K562 (cell line): ENCODE measurements around the gene SIRT2. TPM values are rescaled to one million over a fixed set of nuclear protein-coding genes. Genes with fewer than 3 reads are reported as not detected.

ENCODE experiments used
- ATAC-seq: fragments of 200-7000 bp; cut with Tn5 transposase; 3 replicates; pipeline ENCODE4 v1.9.1; 2020; ENCODE audit warnings: moderate library complexity
- BruUV-seq: library from RNA; stranded (reverse); fragments of 400-500 nt; replicated peaks from 2 replicates; lab custom pipeline; 2021; lab: Mats Ljungman, UMichigan
- CTCF ChIA-PET: fragments of 300-600 bp; formaldehyde crosslinking; extraction: SDS; loops from one replicate; lab custom pipeline; 2021; ENCODE audit warnings: low intra/inter-chr PET ratio; lab: Yijun Ruan, JAX
- POLR2A ChIA-PET: fragments of 300-600, 350-650 bp; sonication (Branson Sonifier 250); formaldehyde crosslinking; extraction: SDS; loops from one replicate; lab custom pipeline; 2021; ENCODE audit warnings: antibody characterized with exemption, inconsistent platforms; lab: Yijun Ruan, JAX
- DNase-seq, 4 experiments: peaks; one replicate each; pipeline versions ENCODE4 v3.0.0 to v3.0.0-alpha.2; 2011 to 2018; ENCODE audit warnings: low spot score in 3 of 4, mixed read lengths in 3 of 4; ENCODE audit errors: extremely low read depth in 1 of 4
- FAIRE-seq: peaks from 2 replicates; lab custom pipeline; 2011; peaks lifted over from hg19 to GRCh38; lab: Jason Lieb, UNC
- H2AFZ ChIP-seq: 2 replicates; pipeline ENCODE4 v1.6.0; 2011; ENCODE audit warnings: low read depth, low read length, control low read depth, inconsistent platforms
- H3K27ac ChIP-seq: fragments of 200-600 bp; 3 replicates; pipeline ENCODE4 v1.8.0; 2011; ENCODE audit warnings: low read depth, mild to moderate bottlenecking, control low read depth, inconsistent platforms, low read length, moderate library complexity, mixed read lengths; ENCODE audit errors: extremely low read depth
- H3K27me3 ChIP-seq, 2 experiments: fragments of 300-600 bp in 1 of 2; 2 replicates in 1 of 2; 3 replicates in 1 of 2; pipeline versions ENCODE4 v1.6.0 to v1.8.0; 2011; ENCODE audit warnings: inconsistent platforms in 2 of 2, low read length in 2 of 2, mild to moderate bottlenecking in 1 of 2, mixed read lengths in 1 of 2, moderate library complexity in 1 of 2; ENCODE audit not compliant: control insufficient read depth in 2 of 2, insufficient read depth in 2 of 2
- H3K36me3 ChIP-seq: fragments of 300-600 bp; 3 replicates; pipeline ENCODE4 v1.8.0; 2011; ENCODE audit warnings: mild to moderate bottlenecking, low read length, inconsistent platforms; ENCODE audit not compliant: control insufficient read depth, insufficient read depth
- H3K4me1 ChIP-seq, 2 experiments: fragments of 200-600 bp in 1 of 2; replicated peaks in 1 of 2; 2 replicates in 1 of 2; 3 replicates in 1 of 2; pipeline versions ENCODE4 v1.5.1 to v1.8.0; 2011; ENCODE audit warnings: inconsistent platforms in 2 of 2, low read length in 2 of 2, mild to moderate bottlenecking in 1 of 2, mixed read lengths in 1 of 2, moderate library complexity in 1 of 2; ENCODE audit not compliant: control insufficient read depth in 2 of 2, insufficient read depth in 2 of 2
- H3K4me2 ChIP-seq: 2 replicates; pipeline ENCODE4 v1.6.1; 2011; ENCODE audit warnings: low read length, control low read depth, inconsistent platforms, mixed read lengths; ENCODE audit not compliant: insufficient read depth
- H3K4me3 ChIP-seq: fragments of 200-600 bp; sonication (generic), shearing (Covaris generic); 2 replicates; pipeline ENCODE4 v1.5.1; 2016; ENCODE audit warnings: control low read depth, inconsistent platforms
- H3K79me2 ChIP-seq: fragments of 200-600 bp; 3 replicates; pipeline ENCODE4 v1.8.0; 2011; ENCODE audit warnings: low read length, inconsistent platforms; ENCODE audit not compliant: control insufficient read depth, insufficient read depth
- H3K9ac ChIP-seq, 2 experiments: 2 replicates each; pipeline versions ENCODE4 v1.6.0 to v1.6.1; 2011; ENCODE audit warnings: low read depth in 2 of 2, low read length in 2 of 2, control low read depth in 1 of 2, inconsistent platforms in 1 of 2, mild to moderate bottlenecking in 1 of 2, mixed read lengths in 1 of 2; ENCODE audit not compliant: insufficient read depth in 1 of 2
- H3K9me1 ChIP-seq: one replicate; pipeline ENCODE4 v1.6.0; 2011; ENCODE audit warnings: inconsistent platforms, mild to moderate bottlenecking, low read length, moderate library complexity; ENCODE audit not compliant: control insufficient read depth, insufficient read depth
- H3K9me3 ChIP-seq: replicated peaks from 2 replicates; pipeline ENCODE4 v1.5.1; 2011; ENCODE audit warnings: low read depth, low read length, inconsistent platforms; ENCODE audit not compliant: control insufficient read depth, insufficient read depth
- H4K20me1 ChIP-seq: replicated peaks from 2 replicates; pipeline ENCODE4 v1.6.1; 2011; ENCODE audit warnings: low read length, inconsistent platforms, mixed read lengths; ENCODE audit not compliant: control insufficient read depth, insufficient read depth
- MEF2A ChIP-seq: IDR thresholded peaks from 2 replicates; pipeline ENCODE4 v1.6.1; 2011; ENCODE audit warnings: low read depth, mild to moderate bottlenecking, low read length, moderate library complexity; ENCODE audit not compliant: control insufficient read depth
- ZFP36 ChIP-seq: fragments of 150-350 bp; IDR thresholded peaks from 2 replicates; pipeline ENCODE4 v1.6.1; 2018; ENCODE audit warnings: low read length, low read depth; ENCODE audit not compliant: partially characterized antibody
- ZSCAN29 ChIP-seq: fragments of 450-650 bp; IDR thresholded peaks from 2 replicates; pipeline ENCODE4 v1.6.1; 2017
- WGBS: fragments of 100-300 bp; shearing (Covaris generic); methylation state at CpG from one replicate; pipeline ENCODE4 v1.1.6; 2016; ENCODE audit warnings: low coverage, mixed read lengths; ENCODE audit not compliant: insufficient coverage; ENCODE audit errors: missing lambda C conversion rate; 5-methylcytosine and 5-hydroxymethylcytosine counted together
- in situ Hi-C: fragments of 300-500 bp; cut with MboI; formaldehyde crosslinking; loops from 4 replicates; pipeline ENCODE4 v1.15.0; 2018; ENCODE audit warnings: inconsistent platforms, mixed read lengths
- intact Hi-C: fragments of 100-400 bp; cut with micrococcal nuclease; formaldehyde crosslinking; loops from 2 replicates; pipeline ENCODE4 v1.14.2; 2022
- polyA plus RNA-seq, 8 experiments: library from polyadenylated mRNA; depleted of rRNA in 4 of 8; stranded (reverse) in 5 of 8; unstranded in 3 of 8; fragments of >200 nt; fragmentation: Nextera tagmentation in 2 of 8; fragmentation: Illumina TruSeq in 1 of 8; extraction: Ambion mirVana in 2 of 8; extraction: Trizol in 1 of 8; gene quantifications; 2 replicates each; pipeline versions ENCODE4 v1.2.1 to v1.2.3, GENCODE V29; 2011 to 2014; ENCODE audit warnings: inconsistent platforms in 1 of 8, missing spikeins in 1 of 8
- total RNA-seq, 7 experiments: library from RNA; depleted of rRNA in 6 of 7; stranded (reverse); fragments of >200 nt in 6 of 7; fragmentation: Illumina TruSeq in 2 of 7; extraction: Trizol in 2 of 7; gene quantifications; 2 replicates each; pipeline versions ENCODE4 v1.2.1 to v1.2.3, GENCODE V29; 2011 to 2021; ENCODE audit warnings: low replicate concordance in 1 of 7
- TF ChIP-seq, protein P1 (sequence below): sonication (generic); IDR thresholded peaks from 2 replicates; pipeline ENCODE4 v1.6.1; 2016

SIRT2 gene
- total and polyA plus RNA-seq, 9 of the 15 experiments (the other 6 are each of a cell fraction or from before 2014, with no cell fraction given): 2.3 to 35.2 (median 22.9) TPM

DNA sequence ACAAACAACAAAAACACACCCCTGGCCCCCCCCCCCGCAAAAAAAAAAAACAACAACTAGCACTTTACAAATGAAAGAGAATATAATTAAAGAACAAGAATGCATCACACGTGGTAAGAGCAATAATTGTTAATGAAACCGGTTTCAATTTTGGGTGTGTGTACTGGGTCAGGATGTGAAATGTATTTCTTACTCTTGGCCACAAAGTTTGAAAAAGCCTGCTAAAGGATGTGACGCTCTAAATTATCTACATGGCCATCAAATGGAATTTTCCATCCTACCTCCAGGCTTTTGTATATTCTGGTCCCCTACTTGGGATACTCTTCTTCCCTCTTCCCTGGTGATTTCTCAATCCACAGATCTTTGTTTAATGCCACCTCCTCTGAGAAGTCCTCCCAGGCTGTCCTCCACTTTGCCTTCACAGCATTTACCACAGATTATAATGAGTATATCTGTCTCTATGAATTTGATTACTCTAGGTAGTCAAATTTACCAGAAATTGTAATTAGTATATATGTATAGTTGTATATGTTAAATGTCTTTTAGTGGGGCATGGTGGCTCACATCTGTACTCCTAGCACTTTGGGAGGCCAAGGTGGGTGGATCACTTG lies 29.1 kb upstream of the SIRT2 start:
- DNase-seq: no peak
- ChIA-PET CTCF (interaction anchor here (2.6 kb wide), 1 partner anchor 413 kb away, joined by 16 read pairs; no protein-coding TSS in a partner anchor), POLR2A (interaction anchor here (1.8 kb wide), 1 partner anchor 10 kb away, joined by 4 read pairs; no protein-coding TSS in a partner anchor)
- Histone ChIP-seq H3K9ac (no peak overlapping the region), H3K4me2 (no peak overlapping the region), H2AFZ (no peak overlapping the region), H3K9me3 (peaks cover 8% of the 10 kb centered on the region; the same call in 1 of the 2 replicates), H3K27ac (no peak overlapping the region), H3K36me3 (peaks cover 54% of the 10 kb centered on the region), H4K20me1 (no peaks in the 10 kb centered on the region; the same call in 1 of the 2 replicates), H3K4me1 (peaks cover 0 to 18% of the 10 kb centered on the region in 2 experiments; a peak in 3 of 5 replicates), H3K4me3 (no peak overlapping the region), H3K79me2 (peaks cover 56% of the 10 kb centered on the region), H3K27me3 (no peaks in the 10 kb centered on the region), H3K9me1 (no peaks in the 10 kb centered on the region)
- FAIRE-seq: peak; percentile 55
- in situ Hi-C loops: loop anchor here (10.0 kb wide), 1 partner anchor 404 kb away; no protein-coding TSS in a partner anchor
- no peak for ATAC-seq
- no TSS peak for BruUV-seq
- no peak for TF ChIP-seq ZSCAN29
- peak; percentile 84 for TF ChIP-seq ZFP36
- TF ChIP-seq, protein P1, sequence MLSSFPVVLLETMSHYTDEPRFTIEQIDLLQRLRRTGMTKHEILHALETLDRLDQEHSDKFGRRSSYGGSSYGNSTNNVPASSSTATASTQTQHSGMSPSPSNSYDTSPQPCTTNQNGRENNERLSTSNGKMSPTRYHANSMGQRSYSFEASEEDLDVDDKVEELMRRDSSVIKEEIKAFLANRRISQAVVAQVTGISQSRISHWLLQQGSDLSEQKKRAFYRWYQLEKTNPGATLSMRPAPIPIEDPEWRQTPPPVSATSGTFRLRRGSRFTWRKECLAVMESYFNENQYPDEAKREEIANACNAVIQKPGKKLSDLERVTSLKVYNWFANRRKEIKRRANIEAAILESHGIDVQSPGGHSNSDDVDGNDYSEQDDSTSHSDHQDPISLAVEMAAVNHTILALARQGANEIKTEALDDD: no peak
- TF ChIP-seq MEF2A: no peak
- intact Hi-C loops: no loop called here
- 81% methylated on average over 3 of the region's 4 CpGs for WGBS
